HG03060 (cell line): ENCODE data around the gene PDE3B.
A peak's percentile ranks its signal among the peaks of the same experiment; 100 is the strongest.
"Not testable (repeated sequence)": the region's sequence is repeated elsewhere in the genome, so short reads cannot be mapped to it uniquely, and the experiment has no call there.

ENCODE experiments used
- ATAC-seq: cut with Tn5 transposase; IDR thresholded peaks from one replicate; pipeline ENCODE4 v1.9.1; 2021; ENCODE audit warnings: low read depth, moderate number of reproducible peaks; ENCODE audit not compliant: unreplicated experiment

Gene PDE3B

GRCh38 chr11:14638561-14638960, 5.0 kb upstream of the PDE3B start:
- ATAC-seq, result no peak

- no peak for ATAC-seq
These were observed 1.8 kb upstream of the PDE3B start for GRCh38 chr11:14641801-14642200.

GRCh38 chr11:14642453-14642852, 1.2 kb upstream of the PDE3B start:
- ATAC-seq, result no peak

GRCh38 chr11:14642873-14643696, 519 bp upstream of the PDE3B start:
- no peak for ATAC-seq

GRCh38 chr11:14644226-14645014, 816 bp downstream of the PDE3B start:
- peak; percentile 26 for ATAC-seq

GRCh38 chr11:14645015-14645912, 1.7 kb downstream of the PDE3B start:
- ATAC-seq, result no peak

GRCh38 chr11:14645985-14646900, 2.6 kb downstream of the PDE3B start:
- ATAC-seq, result no peak

- no peak for ATAC-seq
These were observed 6.5 kb downstream of the PDE3B start for GRCh38 chr11:14650064-14650463.

- no peak for ATAC-seq
These were observed 9.5 kb downstream of the PDE3B start for GRCh38 chr11:14653090-14653489.

GRCh38 chr11:14655435-14655834, 11.8 kb downstream of the PDE3B start:
- ATAC-seq, result no peak

- no peak for ATAC-seq
These were observed 13.2 kb downstream of the PDE3B start for GRCh38 chr11:14656536-14657457.

- ATAC-seq, result no peak
These were observed 14.2 kb downstream of the PDE3B start for GRCh38 chr11:14657841-14658240.

GRCh38 chr11:14664926-14665325, 21.3 kb downstream of the PDE3B start:
- not testable (repeated sequence) for ATAC-seq

GRCh38 chr11:14667329-14667728, 23.7 kb downstream of the PDE3B start:
- not testable (repeated sequence) for ATAC-seq

GRCh38 chr11:14668731-14669301, 25.2 kb downstream of the PDE3B start:
- no peak for ATAC-seq

GRCh38 chr11:14669499-14669898, 25.9 kb downstream of the PDE3B start:
- ATAC-seq, result no peak

GRCh38 chr11:14669958-14670357, 26.4 kb downstream of the PDE3B start:
- ATAC-seq, result no peak

GRCh38 chr11:14672635-14673034, 29.0 kb downstream of the PDE3B start:
- ATAC-seq, result no peak
